Adrenal gland (tissue), 12 donors: ENCODE measurements around the gene MAN1C1. TPM values are rescaled to one million over a fixed set of nuclear protein-coding genes. Genes with fewer than 3 reads are reported as not detected.
A peak's percentile ranks its signal among the peaks of the same experiment; 100 is the strongest.
"Not testable (repeated sequence)": the region's sequence is repeated elsewhere in the genome, so short reads cannot be mapped to it uniquely, and the experiment has no call there.

ENCODE experiments used
- DNase-seq, 7 donors: peaks; one replicate each; pipeline ENCODE4 v3.0.0-alpha.2; 2019 to 2020
- H3K27ac ChIP-seq, 5 donors: fragments of 200-600 bp; sonication (generic) in 4 of 5; 1 replicate in 3 of 5; 2 replicates in 2 of 5; pipeline versions ENCODE4 v1.5.1 to v1.8.0; 2016 to 2020; ENCODE audit warnings: mild to moderate bottlenecking in 1 of 5
- H3K27me3 ChIP-seq: fragments of 200-600 bp; 2 replicates; pipeline ENCODE4 v1.8.0; 2021
- H3K36me3 ChIP-seq, 2 donors: fragments of 200-600 bp; replicated peaks in 1 of 2; 1 replicate in 1 of 2; 2 replicates in 1 of 2; pipeline versions ENCODE4 v1.5.1 to v1.8.0; 2018 to 2022
- H3K4me1 ChIP-seq, 2 donors: fragments of 200-600 bp; replicated peaks in 1 of 2; 1 replicate in 1 of 2; 2 replicates in 1 of 2; pipeline versions ENCODE4 v1.5.1 to v1.8.0; 2018 to 2021
- H3K4me3 ChIP-seq, 4 donors: fragments of 200-600 bp; sonication (generic) in 3 of 4; one replicate each; pipeline ENCODE4 v1.5.1; 2016 to 2018
- H3K9me3 ChIP-seq, 3 donors: fragments of 200-600 bp; sonication (generic) in 1 of 3; replicated peaks in 1 of 3; 1 replicate in 2 of 3; 2 replicates in 1 of 3; pipeline versions ENCODE4 v1.5.1 to v1.8.0; 2016 to 2021
- CTCF ChIP-seq, 6 experiments: fragments of 450-650 bp in 4 of 6; fragments of 200-600 bp in 2 of 6; sonication (generic) in 1 of 6; IDR thresholded peaks; 1 replicate in 5 of 6; 2 replicates in 1 of 6; pipeline versions ENCODE4 v1.5.1 to v1.8.0; 2016 to 2021; ENCODE audit warnings: antibody characterized with exemption in 6 of 6, mild to moderate bottlenecking in 2 of 6, moderate library complexity in 1 of 6
- POLR2A ChIP-seq, 2 donors: fragments of 450-650 bp; IDR thresholded peaks; one replicate each; pipeline ENCODE4 v1.6.1; 2017; ENCODE audit warnings: antibody characterized with exemption in 2 of 2, mild to moderate bottlenecking in 2 of 2, moderate library complexity in 1 of 2
- WGBS, 4 donors: extraction: QIAGEN DNeasy Blood & Tissue Kit in 2 of 4; methylation state at CpG; one replicate each; pipeline versions ENCODE4 v1.1.5 to v1.1.7; 2013 to 2017; 5-methylcytosine and 5-hydroxymethylcytosine counted together
- intact Hi-C, 2 donors: fragments of 100-400 bp; cut with DNase I; formaldehyde crosslinking; loops; one replicate each; pipeline versions ENCODE4 v1.14.1 to v1.15.0; 2022 to 2023
- polyA plus RNA-seq, 3 donors: library from polyadenylated mRNA; stranded (reverse); fragments of 200-250 nt in 2 of 3; fragments of 350-450 nt in 1 of 3; fragmentation: Illumina TruSeq in 1 of 3; extraction: RNeasy Lipid Tissue Mini Kit (QIAGEN cat#74804) in 1 of 3; gene quantifications; one replicate each; pipeline ENCODE4 v1.2.3, GENCODE V29; 2013 to 2014
- total RNA-seq, 9 donors: library from RNA; depleted of rRNA in 4 of 9; stranded (reverse); fragments of >200 nt in 4 of 9; fragments of 120-200 nt in 1 of 9; fragmentation: NEBNext Ultra II Directional in 1 of 9; extraction: Animal tissue kit (Norgen Biotek cat#: 25700) in 1 of 9; gene quantifications; one replicate each; pipeline versions ENCODE4 v1.1.0 to v1.2.4, GENCODE V29; 2013 to 2023
- donor health status: healthy with polysubstance abuse.
- donor health status: Bipolar disorder and iron deficiency.
- donor health status: DM: yes; HTN: yes; CAD: no.
- donor health status: DM: no; HTN: no; CAD: no.
- donor health status: DM: no; HTN: no; CAD: no.
- donor health status: DM: yes; HTN: yes; CAD: no.

MAN1C1 gene
- total and polyA plus RNA-seq, 12 donors = 2.7 to 58.7 (median 27.7) TPM

- Histone ChIP-seq H3K4me3 (no peak overlapping the region), H3K4me1 (no peaks in the 10 kb centered on the region), H3K36me3 (no peaks in the 10 kb centered on the region), H3K27ac (no peak overlapping the region), H3K9me3 (no peaks in the 10 kb centered on the region), H3K27me3 (no peaks in the 10 kb centered on the region)
- TF ChIP-seq POLR2A (IDR thresholded peaks at IDR 0.05) (no peak), CTCF (IDR thresholded peaks at IDR 0.05) (no peak)
- WGBS, 4 donors = 90 to 96% (median 94%) methylated on average over 8 of the region's 8 CpGs
- no peak for DNase-seq
- intact Hi-C loops = no loop called here
Measured at GRCh38 chr1:25587290-25587689, 29.3 kb upstream of the MAN1C1 start.

DNA sequence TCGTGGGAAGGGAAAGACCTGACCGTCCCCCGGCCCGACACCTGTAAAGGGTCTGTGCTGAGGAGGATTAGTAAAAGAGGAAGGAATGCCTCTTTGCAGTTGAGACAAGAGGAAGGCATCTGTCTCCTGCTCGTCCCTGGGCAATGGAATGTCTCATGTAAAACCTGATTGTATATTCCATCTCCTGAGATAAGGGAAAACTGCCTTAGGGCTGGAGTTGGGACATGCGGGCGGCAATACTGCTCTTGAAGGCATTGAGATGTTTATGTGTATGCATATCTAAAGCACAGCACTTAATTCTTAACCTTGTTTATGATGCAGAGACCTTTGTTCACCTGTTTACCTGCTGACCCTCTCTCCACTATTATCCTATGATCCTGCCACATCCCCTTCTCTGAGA lies 28.4 kb upstream of the MAN1C1 start:
- not testable (repeated sequence) for H3K36me3 ChIP-seq

GRCh38 chr1:25588786-25589185 lies 27.8 kb upstream of the MAN1C1 start:
- 82 to 96% (median 93%) methylated on average over 13 of the region's 13 CpGs for WGBS, 4 donors
- H3K36me3 ChIP-seq, H3K4me3 ChIP-seq, intact Hi-C loops, H3K27me3 ChIP-seq, H3K27ac ChIP-seq, DNase-seq, H3K4me1 ChIP-seq, H3K9me3 ChIP-seq: not testable (repeated sequence)

More for the DNA sequence above, 28.4 kb upstream of the MAN1C1 start:
- H3K4me1 ChIP-seq, H3K27me3 ChIP-seq, intact Hi-C loops, H3K4me3 ChIP-seq, DNase-seq, H3K9me3 ChIP-seq, H3K27ac ChIP-seq: not testable (repeated sequence)
- 72 to 80% (median 77%) methylated on average over 3 to 7 of the region's 7 CpGs for WGBS, 4 donors

DNA sequence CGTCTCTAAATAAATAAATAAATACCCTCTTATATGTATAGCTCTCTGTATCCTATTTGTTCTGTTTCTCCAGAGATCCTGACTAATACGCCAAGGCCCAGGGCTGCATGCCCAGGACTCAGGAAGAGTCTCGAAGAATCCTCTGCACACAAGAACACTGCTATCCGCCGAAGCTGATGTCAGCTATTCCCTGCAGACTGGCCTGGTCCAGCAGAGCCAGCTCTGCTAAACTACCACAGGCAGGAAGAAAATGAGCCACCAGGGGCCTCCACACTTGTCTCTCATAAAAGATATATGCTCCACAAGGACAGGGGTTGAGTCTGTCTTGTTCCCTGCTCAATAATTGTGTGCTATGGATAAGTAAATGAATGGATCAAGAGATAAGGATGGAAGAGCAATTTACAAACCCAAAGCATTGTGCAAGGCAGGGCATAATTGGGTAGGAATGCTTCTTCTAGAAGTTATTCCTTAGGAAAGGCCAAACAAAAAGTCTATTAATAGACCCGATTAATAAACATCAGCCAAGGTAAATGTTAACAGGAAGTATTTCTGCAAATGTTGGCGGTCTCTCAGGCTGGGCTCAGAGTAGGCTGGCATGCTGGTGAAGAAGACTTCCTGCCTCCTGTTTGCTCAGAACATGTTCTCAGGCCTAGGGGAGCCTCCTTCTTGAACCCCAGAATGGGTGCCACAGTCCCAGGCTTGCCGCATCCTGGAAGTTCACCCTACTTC lies 26.3 kb upstream of the MAN1C1 start:
- H3K4me3 ChIP-seq = no peak overlapping the region
- no peaks in the 10 kb centered on the region for H3K4me1 ChIP-seq
- DNase-seq = peak in 2 of 7 donors; percentile 22 to 66
- H3K27ac ChIP-seq = no peak overlapping the region
- H3K27me3 ChIP-seq = no peaks in the 10 kb centered on the region
- TF ChIP-seq POLR2A (IDR thresholded peaks at IDR 0.05) = no peak
- peak in 2 of 6 experiments; percentile 6 to 16 for TF ChIP-seq CTCF (IDR thresholded peaks at IDR 0.05)
- no peaks in the 10 kb centered on the region for H3K9me3 ChIP-seq
- no peaks in the 10 kb centered on the region for H3K36me3 ChIP-seq
- 68 to 74% (median 72%) methylated on average over 7 to 8 of the region's 8 CpGs for WGBS, 4 donors
- intact Hi-C loops = no loop called here

DNA sequence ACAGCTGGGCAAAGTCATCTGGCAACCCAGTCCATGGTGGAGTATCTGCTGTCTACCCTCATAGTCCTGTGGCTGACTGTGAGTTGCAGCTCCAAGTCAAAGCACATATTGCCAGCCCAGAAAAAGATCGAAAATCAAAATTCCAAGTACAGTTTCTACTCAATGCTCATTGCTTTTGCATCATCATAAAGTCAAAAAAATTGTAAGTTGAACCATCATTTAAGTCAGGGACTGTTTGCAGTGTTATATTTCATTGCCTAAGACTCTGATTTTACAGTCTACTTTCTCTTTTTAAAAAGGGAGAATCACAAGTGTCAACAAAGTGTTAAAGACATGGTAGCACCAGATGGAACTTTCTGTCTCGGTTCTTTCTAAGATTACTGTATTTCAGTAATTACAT lies 22.7 kb upstream of the MAN1C1 start:
- no peak overlapping the region for H3K4me3 ChIP-seq
- H3K9me3 ChIP-seq = no peaks in the 10 kb centered on the region
- H3K27me3 ChIP-seq = no peaks in the 10 kb centered on the region
- H3K4me1 ChIP-seq = no peaks in the 10 kb centered on the region
- intact Hi-C loops = no loop called here
- no peak overlapping the region for H3K27ac ChIP-seq
- 64 to 81% (median 70%) methylated on average over 2 of the region's 2 CpGs for whole genome bisulfite sequencing, 4 donors
- no peak for TF ChIP-seq POLR2A (IDR thresholded peaks at IDR 0.05)
- TF ChIP-seq CTCF (IDR thresholded peaks at IDR 0.05) = no peak
- no peak for DNase-seq
- no peaks in the 10 kb centered on the region for H3K36me3 ChIP-seq
